Prostate gland (tissue), 2 donors: ENCODE results near the gene PCMTD2. TPM values are rescaled to one million over a fixed set of nuclear protein-coding genes. Genes with fewer than 3 reads are reported as not detected.

Experiments used
- DNase-seq: peaks from one replicate; pipeline ENCODE4 v3.0.0-alpha.2; 2019; ENCODE audit warnings: low spot score
- H3K27ac ChIP-seq, 2 donors: fragments of 200-600 bp; sonication (generic); 2 replicates each; pipeline ENCODE4 v1.5.1; 2017 to 2019
- H3K27me3 ChIP-seq: fragments of 200-600 bp; sonication (generic); replicated peaks from 2 replicates; pipeline ENCODE4 v1.5.1; 2019; ENCODE audit not compliant: insufficient read depth
- H3K36me3 ChIP-seq, 2 donors: fragments of 200-600 bp; sonication (generic); 1 replicate in 1 of 2; 2 replicates in 1 of 2; pipeline versions ENCODE4 v1.5.1 to v1.8.1; 2017 to 2019
- H3K4me1 ChIP-seq: fragments of 200-600 bp; sonication (generic); replicated peaks from 2 replicates; pipeline ENCODE4 v1.5.1; 2019
- H3K4me3 ChIP-seq, 2 donors: fragments of 200-600 bp; sonication (generic); 2 replicates each; pipeline ENCODE4 v1.5.1; 2017 to 2019
- H3K9me3 ChIP-seq: fragments of 200-600 bp; sonication (generic); 2 replicates; pipeline ENCODE4 v1.5.1; 2017
- POLR2A ChIP-seq: fragments of 450-650 bp; IDR thresholded peaks from one replicate; pipeline ENCODE4 v1.6.1; 2016; ENCODE audit warnings: antibody characterized with exemption, mild to moderate bottlenecking
- POLR2AphosphoS5 ChIP-seq: sonication (generic); formaldehyde crosslinking; IDR thresholded peaks from one replicate; pipeline ENCODE4 v1.6.1; 2017; ENCODE audit warnings: antibody characterized with exemption
- WGBS: methylation state at CpG from one replicate; pipeline ENCODE4 v1.1.5; 2018; 5-methylcytosine and 5-hydroxymethylcytosine counted together
- intact Hi-C: fragments of 100-400 bp; cut with DNase I; formaldehyde crosslinking; loops from one replicate; pipeline ENCODE4 v1.14.2; 2022
- total RNA-seq, 2 donors: library from RNA; depleted of rRNA; stranded (reverse); fragments of >200 nt; gene quantifications; one replicate each; pipeline ENCODE4 v1.1.0, GENCODE V29; 2016
- TF ChIP-seq, protein P1 (sequence below), 4 experiments: fragments of 200-600 bp in 2 of 4; fragments of 450-650 bp in 2 of 4; sonication (generic) in 2 of 4; IDR thresholded peaks; 1 replicate in 3 of 4; 2 replicates in 1 of 4; pipeline ENCODE4 v1.5.1; 2016 to 2019; ENCODE audit warnings: antibody characterized with exemption in 4 of 4, mild to moderate bottlenecking in 2 of 4, moderate library complexity in 2 of 4

Gene PCMTD2
- 100 to 1,000 TPM; 143 to 147 TPM for total RNA-seq

- H3K9me3 ChIP-seq, result no peaks in the 10 kb centered on the region
- DNase-seq, result peak; percentile 68
- no peaks in the 10 kb centered on the region for H3K36me3 ChIP-seq
- intact Hi-C loops, result no loop called here
- no peaks in the 10 kb centered on the region for H3K27me3 ChIP-seq
- no peaks in the 10 kb centered on the region for H3K4me1 ChIP-seq
- peak within 1 kb of the TSS; percentile 86 to 89 for H3K27ac ChIP-seq
- TF ChIP-seq, protein P1, sequence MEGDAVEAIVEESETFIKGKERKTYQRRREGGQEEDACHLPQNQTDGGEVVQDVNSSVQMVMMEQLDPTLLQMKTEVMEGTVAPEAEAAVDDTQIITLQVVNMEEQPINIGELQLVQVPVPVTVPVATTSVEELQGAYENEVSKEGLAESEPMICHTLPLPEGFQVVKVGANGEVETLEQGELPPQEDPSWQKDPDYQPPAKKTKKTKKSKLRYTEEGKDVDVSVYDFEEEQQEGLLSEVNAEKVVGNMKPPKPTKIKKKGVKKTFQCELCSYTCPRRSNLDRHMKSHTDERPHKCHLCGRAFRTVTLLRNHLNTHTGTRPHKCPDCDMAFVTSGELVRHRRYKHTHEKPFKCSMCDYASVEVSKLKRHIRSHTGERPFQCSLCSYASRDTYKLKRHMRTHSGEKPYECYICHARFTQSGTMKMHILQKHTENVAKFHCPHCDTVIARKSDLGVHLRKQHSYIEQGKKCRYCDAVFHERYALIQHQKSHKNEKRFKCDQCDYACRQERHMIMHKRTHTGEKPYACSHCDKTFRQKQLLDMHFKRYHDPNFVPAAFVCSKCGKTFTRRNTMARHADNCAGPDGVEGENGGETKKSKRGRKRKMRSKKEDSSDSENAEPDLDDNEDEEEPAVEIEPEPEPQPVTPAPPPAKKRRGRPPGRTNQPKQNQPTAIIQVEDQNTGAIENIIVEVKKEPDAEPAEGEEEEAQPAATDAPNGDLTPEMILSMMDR (IDR thresholded peaks at IDR 0.05), result peak in 2 of 4 experiments; percentile 10 to 22
- TF ChIP-seq POLR2AphosphoS5 (peak; percentile 59), POLR2A (peak; percentile 75)
- peak within 1 kb of the TSS; percentile 92 to 96 for H3K4me3 ChIP-seq
- WGBS, result under 1% methylated on average over 46 of the region's 96 CpGs
Observed at GRCh38 chr20:64255361-64256281, at the start of gene PCMTD2. Gene PCMTD2 (plus strand): TSS chr20:64255748. CDS start chr20:64259966, 4,218 bp downstream.

- TF ChIP-seq, protein P1 (IDR thresholded peaks at IDR 0.05), result no peak
- TF ChIP-seq POLR2A, result no peak
- TF ChIP-seq POLR2AphosphoS5, result no peak
- intact Hi-C loops, result no loop called here
- no peak for DNase-seq
- Histone ChIP-seq H3K27me3 (no peaks in the 10 kb centered on the region), H3K4me1 (no peaks in the 10 kb centered on the region), H3K27ac (no peak overlapping the region), H3K36me3 (no peaks in the 10 kb centered on the region), H3K4me3 (no peak overlapping the region), H3K9me3 (no peaks in the 10 kb centered on the region)
- WGBS, result 93% methylated on average over 8 of the region's 8 CpGs
Observed at GRCh38 chr20:64206614-64207013, 48.9 kb upstream of the PCMTD2 start.

- DNase-seq, result no peak
- no peak overlapping the region for H3K27ac ChIP-seq
- WGBS, result 92% methylated on average over 25 of the region's 25 CpGs
- no peaks in the 10 kb centered on the region for H3K9me3 ChIP-seq
- H3K4me1 ChIP-seq, result no peaks in the 10 kb centered on the region
- TF ChIP-seq, protein P1 (IDR thresholded peaks at IDR 0.05), result no peak
- no peak for TF ChIP-seq POLR2A
- TF ChIP-seq POLR2AphosphoS5, result no peak
- H3K4me3 ChIP-seq, result no peak overlapping the region
- no peaks in the 10 kb centered on the region for H3K36me3 ChIP-seq
- no peaks in the 10 kb centered on the region for H3K27me3 ChIP-seq
- intact Hi-C loops, result no loop called here
Observed at GRCh38 chr20:64207641-64208590, 47.6 kb upstream of the PCMTD2 start.

- Histone ChIP-seq H3K4me1 (no peaks in the 10 kb centered on the region), H3K27me3 (no peaks in the 10 kb centered on the region), H3K4me3 (no peak overlapping the region), H3K27ac (no peak overlapping the region), H3K36me3 (no peaks in the 10 kb centered on the region), H3K9me3 (no peaks in the 10 kb centered on the region)
- DNase-seq, result no peak
- TF ChIP-seq POLR2AphosphoS5, result no peak
- no peak for TF ChIP-seq POLR2A
- TF ChIP-seq, protein P1 (IDR thresholded peaks at IDR 0.05), result no peak
- WGBS, result 95% methylated on average over 7 of the region's 7 CpGs
- intact Hi-C loops, result no loop called here
Observed at GRCh38 chr20:64209148-64209547, 46.4 kb upstream of the PCMTD2 start.
